ENCODE measurements around the gene STIM1. TPM values are rescaled to one million over a fixed set of nuclear protein-coding genes. Genes with fewer than 3 reads are reported as not detected.

Gene STIM1
- total RNA-seq, 1 donor: 57.9 TPM

DNA sequence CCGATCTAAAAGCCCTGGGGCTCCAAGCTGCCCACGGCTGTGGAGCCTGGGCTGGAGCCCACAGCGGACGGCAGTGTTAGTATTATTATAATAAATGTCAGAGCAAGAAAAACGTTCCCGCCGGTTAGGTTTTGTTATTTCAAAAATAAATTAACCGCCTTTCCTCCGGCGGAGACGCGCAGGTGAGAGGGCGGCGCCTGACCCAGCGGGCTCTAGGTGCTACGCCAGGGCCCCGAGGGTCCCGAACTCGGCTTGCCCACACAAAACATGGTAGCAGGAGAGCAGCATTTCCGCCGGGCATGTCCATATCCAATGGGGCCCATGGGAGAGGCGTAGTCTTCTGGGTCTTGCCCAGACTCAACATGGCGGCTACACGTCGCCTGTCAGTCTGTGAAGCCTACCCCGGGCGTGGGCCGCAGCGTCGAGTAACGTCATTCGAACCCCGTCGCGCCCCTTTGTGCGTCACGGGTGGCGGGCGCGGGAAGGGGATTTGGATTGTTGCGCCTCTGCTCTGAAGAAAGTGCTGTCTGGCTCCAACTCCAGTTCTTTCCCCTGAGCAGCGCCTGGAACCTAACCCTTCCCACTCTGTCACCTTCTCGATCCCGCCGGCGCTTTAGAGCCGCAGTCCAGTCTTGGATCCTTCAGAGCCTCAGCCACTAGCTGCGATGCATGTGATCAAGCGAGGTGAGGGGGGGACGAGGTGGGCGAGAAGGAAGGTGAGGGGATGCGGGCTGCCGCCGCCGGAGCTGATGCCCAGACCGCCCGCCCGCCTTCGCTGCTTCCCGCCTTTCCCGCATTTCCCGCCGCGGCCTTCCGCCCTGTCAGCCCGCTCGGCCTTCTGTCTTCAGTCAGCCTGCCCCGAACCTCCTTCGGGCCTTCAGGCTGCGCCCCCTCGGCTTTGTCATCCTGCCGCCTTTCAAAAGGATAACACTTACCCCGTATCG lies 239.2 kb downstream of the STIM1 start, which contains the start of gene RRM1:
RRM1 (plus strand) TSS at position 452 of the 944 bp plus-strand sequence; CDS start at position 666, 214 bp downstream.
- DNase-seq (ENCODE audit: insufficient read length, low spot score, missing footprints): peak; percentile 97
- H3K9me3 ChIP-seq (ENCODE audit: low read depth, low read length): no peaks in the 10 kb centered on the region
- peak within 1 kb of the TSS; percentile 89 for H3K4me3 ChIP-seq (ENCODE audit: insufficient read depth, low read length)
- peaks cover 47% of the 10 kb centered on the region for H3K79me2 ChIP-seq (ENCODE audit: insufficient read depth, low read length)
- no peaks in the 10 kb centered on the region for H4K20me1 ChIP-seq (ENCODE audit: insufficient read depth, low read length)
- H2AFZ ChIP-seq (ENCODE audit: low read length): peak within 1 kb of the TSS; percentile 94
- H3K27ac ChIP-seq (ENCODE audit: low read depth, low read length): peak within 1 kb of the TSS; percentile 84
- no peaks in the 10 kb centered on the region for H3K36me3 ChIP-seq (ENCODE audit: insufficient read depth, low read length)
- peak within 1 kb of the TSS; percentile 86 for H3K4me2 ChIP-seq (ENCODE audit: insufficient read depth, low read length)
- TF ChIP-seq, protein P1, sequence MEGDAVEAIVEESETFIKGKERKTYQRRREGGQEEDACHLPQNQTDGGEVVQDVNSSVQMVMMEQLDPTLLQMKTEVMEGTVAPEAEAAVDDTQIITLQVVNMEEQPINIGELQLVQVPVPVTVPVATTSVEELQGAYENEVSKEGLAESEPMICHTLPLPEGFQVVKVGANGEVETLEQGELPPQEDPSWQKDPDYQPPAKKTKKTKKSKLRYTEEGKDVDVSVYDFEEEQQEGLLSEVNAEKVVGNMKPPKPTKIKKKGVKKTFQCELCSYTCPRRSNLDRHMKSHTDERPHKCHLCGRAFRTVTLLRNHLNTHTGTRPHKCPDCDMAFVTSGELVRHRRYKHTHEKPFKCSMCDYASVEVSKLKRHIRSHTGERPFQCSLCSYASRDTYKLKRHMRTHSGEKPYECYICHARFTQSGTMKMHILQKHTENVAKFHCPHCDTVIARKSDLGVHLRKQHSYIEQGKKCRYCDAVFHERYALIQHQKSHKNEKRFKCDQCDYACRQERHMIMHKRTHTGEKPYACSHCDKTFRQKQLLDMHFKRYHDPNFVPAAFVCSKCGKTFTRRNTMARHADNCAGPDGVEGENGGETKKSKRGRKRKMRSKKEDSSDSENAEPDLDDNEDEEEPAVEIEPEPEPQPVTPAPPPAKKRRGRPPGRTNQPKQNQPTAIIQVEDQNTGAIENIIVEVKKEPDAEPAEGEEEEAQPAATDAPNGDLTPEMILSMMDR (IDR thresholded peaks at IDR 0.05; ENCODE audit: extremely low read depth, low read depth, low read length): no peak
- H3K4me1 ChIP-seq (ENCODE audit: insufficient read depth, low read length): peaks cover 19% of the 10 kb centered on the region
- H3K27me3 ChIP-seq (ENCODE audit: insufficient read depth, low read length): no peaks in the 10 kb centered on the region

DNA sequence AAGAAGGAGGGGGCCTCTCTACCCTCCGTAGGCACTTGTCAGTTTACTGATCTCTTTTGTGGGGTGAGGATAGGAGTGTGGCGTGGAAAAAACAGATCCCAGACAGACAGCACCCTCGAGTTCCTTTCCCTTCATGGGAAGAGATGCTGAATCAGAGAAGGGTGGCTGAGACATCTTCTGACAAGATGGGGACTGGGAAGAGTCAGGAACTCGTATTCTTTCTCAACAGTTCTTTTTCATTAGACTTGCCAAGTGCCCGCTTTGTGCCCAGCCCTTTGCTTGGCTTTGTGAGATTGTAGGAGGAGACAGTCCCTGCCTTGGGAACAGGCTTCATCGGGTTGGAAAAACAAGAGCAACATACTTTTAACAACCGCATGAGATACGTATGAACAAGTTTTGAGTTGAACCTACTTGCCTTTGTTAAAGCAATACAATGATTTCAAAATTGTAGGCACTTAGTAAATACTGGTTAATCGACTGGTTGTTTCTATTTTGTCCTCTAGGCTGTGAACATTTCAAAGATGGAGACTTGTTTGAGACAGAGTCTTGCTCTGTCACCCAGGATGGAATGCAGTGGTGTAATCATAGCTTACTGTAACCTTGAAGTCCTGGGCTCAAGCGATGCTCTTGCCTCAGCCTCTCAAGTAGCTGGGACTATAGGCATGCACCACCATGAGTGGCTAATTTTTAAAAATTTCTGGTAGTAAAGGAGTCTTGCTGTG lies 240.2 kb downstream of the STIM1 start:
- TF ChIP-seq, protein P1 (IDR thresholded peaks at IDR 0.05; ENCODE audit: extremely low read depth, low read depth, low read length): no peak
- H2AFZ ChIP-seq (ENCODE audit: low read length): peak overlapping the region; percentile 94
- H3K27me3 ChIP-seq (ENCODE audit: insufficient read depth, low read length): no peaks in the 10 kb centered on the region
- H3K4me2 ChIP-seq (ENCODE audit: insufficient read depth, low read length): peak overlapping the region; percentile 86
- peak overlapping the region; percentile 89 for H3K4me3 ChIP-seq (ENCODE audit: insufficient read depth, low read length)
- no peaks in the 10 kb centered on the region for H3K36me3 ChIP-seq (ENCODE audit: insufficient read depth, low read length)
- H4K20me1 ChIP-seq (ENCODE audit: insufficient read depth, low read length): no peaks in the 10 kb centered on the region
- peak overlapping the region; percentile 84 for H3K27ac ChIP-seq (ENCODE audit: low read depth, low read length)
- peak; percentile 54 for DNase-seq (ENCODE audit: insufficient read length, low spot score, missing footprints)
- H3K79me2 ChIP-seq (ENCODE audit: insufficient read depth, low read length): peaks cover 57% of the 10 kb centered on the region
- peaks cover 19% of the 10 kb centered on the region for H3K4me1 ChIP-seq (ENCODE audit: insufficient read depth, low read length)
- H3K9me3 ChIP-seq (ENCODE audit: low read depth, low read length): no peaks in the 10 kb centered on the region

GRCh38 chr11:4098026-4098621 lies 242.7 kb downstream of the STIM1 start:
- Histone ChIP-seq H3K4me3 (ENCODE audit: insufficient read depth, low read length) (no peak overlapping the region), H2AFZ (ENCODE audit: low read length) (no peak overlapping the region), H3K27me3 (ENCODE audit: insufficient read depth, low read length) (no peaks in the 10 kb centered on the region), H3K36me3 (ENCODE audit: insufficient read depth, low read length) (peaks cover 13% of the 10 kb centered on the region), H3K27ac (ENCODE audit: low read depth, low read length) (no peak overlapping the region), H3K4me1 (ENCODE audit: insufficient read depth, low read length) (peaks cover 19% of the 10 kb centered on the region), H3K4me2 (ENCODE audit: insufficient read depth, low read length) (no peak overlapping the region), H3K79me2 (ENCODE audit: insufficient read depth, low read length) (peaks cover 77% of the 10 kb centered on the region), H3K9me3 (ENCODE audit: low read depth, low read length) (no peaks in the 10 kb centered on the region), H4K20me1 (ENCODE audit: insufficient read depth, low read length) (no peaks in the 10 kb centered on the region)
- DNase-seq (ENCODE audit: insufficient read length, low spot score, missing footprints): no peak
- TF ChIP-seq, protein P1 (IDR thresholded peaks at IDR 0.05; ENCODE audit: extremely low read depth, low read depth, low read length): no peak

Data from osteoblast (primary cell).